WTC11 (cell line): Measurements from ENCODE around the gene CT47C1. TPM values are rescaled to one million over a fixed set of nuclear protein-coding genes. Genes with fewer than 3 reads are reported as not detected.

Source experiments
- ATAC-seq: fragments of 200-7000 bp; cut with Tn5 transposase; 2 replicates; pipeline ENCODE4 v1.10.0; 2021; ENCODE audit warnings: mild to moderate bottlenecking, moderate library complexity
- CTCF ChIA-PET: fragments of 300-600 bp; sonication (Branson Sonifier 250); formaldehyde crosslinking; loops from one replicate; lab custom pipeline; 2021; ENCODE audit warnings: antibody characterized with exemption; lab: Charles Lee
- POLR2A ChIA-PET: fragments of 350-600 bp; sonication (Branson Sonifier 250); formaldehyde crosslinking; loops from one replicate; lab custom pipeline; 2021; ENCODE audit warnings: antibody characterized with exemption; lab: Charles Lee
- DNase-seq: peaks from one replicate; pipeline ENCODE4 v3.0.0; 2021; ENCODE audit warnings: low spot score
- H3K27ac Mint-ChIP-seq: 2 replicates; pipeline ENCODE4 v1.8.0; 2021; ENCODE audit warnings: mixed read lengths
- H3K27me3 Mint-ChIP-seq: 2 replicates; pipeline ENCODE4 v1.8.0; 2021; ENCODE audit warnings: low read depth, mild to moderate bottlenecking, moderate library complexity, mixed read lengths
- H3K36me3 Mint-ChIP-seq: 2 replicates; pipeline ENCODE4 v1.8.0; 2021; ENCODE audit warnings: mixed read lengths
- H3K4me1 Mint-ChIP-seq: 2 replicates; pipeline ENCODE4 v1.8.0; 2022; ENCODE audit warnings: mixed read lengths
- H3K4me3 Mint-ChIP-seq: 2 replicates; pipeline ENCODE4 v1.8.0; 2021; ENCODE audit warnings: mild to moderate bottlenecking, moderate library complexity, mixed read lengths
- H3K9me3 Mint-ChIP-seq: 2 replicates; pipeline ENCODE4 v1.8.0; 2021; ENCODE audit warnings: mixed read lengths
- NFYB ChIP-seq: sonication (generic); formaldehyde crosslinking; conservative IDR thresholded peaks from 2 replicates; pipeline ENCODE4 v1.8.0; 2022; ENCODE audit warnings: low read depth, missing genetic modification reagents
- OVOL2 ChIP-seq: fragments of 250-450 bp; sonication (Bioruptor Pico); IDR thresholded peaks from 2 replicates; pipeline ENCODE4 v1.9.0; 2021; ENCODE audit warnings: mild to moderate bottlenecking, borderline replicate concordance
- RELA ChIP-seq: sonication (generic); formaldehyde crosslinking; IDR thresholded peaks from 2 replicates; pipeline ENCODE4 v1.8.1; 2022; ENCODE audit warnings: missing genetic modification reagents, mild to moderate bottlenecking, borderline replicate concordance
- RORB ChIP-seq: fragments of 250-450 bp; sonication (Bioruptor Pico); IDR thresholded peaks from 2 replicates; pipeline ENCODE4 v1.9.0; 2021; ENCODE audit warnings: mild to moderate bottlenecking
- SMAD3 ChIP-seq: sonication (generic); formaldehyde crosslinking; IDR thresholded peaks from 2 replicates; pipeline ENCODE4 v1.8.0; 2022; ENCODE audit warnings: missing genetic modification reagents, mild to moderate bottlenecking, borderline replicate concordance
- SMAD4 ChIP-seq: sonication (generic); formaldehyde crosslinking; IDR thresholded peaks from 2 replicates; pipeline ENCODE4 v1.8.0; 2022; ENCODE audit warnings: mild to moderate bottlenecking, missing genetic modification reagents
- SOX15 ChIP-seq: fragments of 250-450 bp; sonication (Bioruptor Pico); IDR thresholded peaks from 2 replicates; pipeline ENCODE4 v1.9.0; 2021; ENCODE audit warnings: mild to moderate bottlenecking
- TEAD4 ChIP-seq: sonication (generic); formaldehyde crosslinking; IDR thresholded peaks from 2 replicates; pipeline ENCODE4 v1.8.0; 2022; ENCODE audit warnings: mild to moderate bottlenecking, missing genetic modification reagents
- ZNF138 ChIP-seq: sonication (generic); formaldehyde crosslinking; conservative IDR thresholded peaks from 2 replicates; pipeline ENCODE4 v1.8.1; 2022; ENCODE audit warnings: mild to moderate bottlenecking, moderate library complexity, missing genetic modification reagents
- ZNF416 ChIP-seq: fragments of 250-450 bp; sonication (Bioruptor Pico); IDR thresholded peaks from 2 replicates; pipeline ENCODE4 v1.9.0; 2021; ENCODE audit warnings: mild to moderate bottlenecking, inconsistent platforms
- total RNA-seq: library from RNA; stranded (reverse); gene quantifications from 3 replicates; pipeline ENCODE4 v1.2.3, GENCODE V29; 2021
- TF ChIP-seq, protein P1 (sequence below): sonication (generic); formaldehyde crosslinking; IDR thresholded peaks from 2 replicates; pipeline ENCODE4 v1.8.0; 2022; ENCODE audit warnings: mild to moderate bottlenecking, missing genetic modification reagents
- TF ChIP-seq, protein P2 (sequence below): sonication (generic); formaldehyde crosslinking; IDR thresholded peaks from 2 replicates; pipeline ENCODE4 v1.8.0; 2022; ENCODE audit warnings: mild to moderate bottlenecking, missing genetic modification reagents
- TF ChIP-seq, protein P3 (sequence below): fragments of 250-450 bp; sonication (Bioruptor Pico); IDR thresholded peaks from 2 replicates; pipeline ENCODE4 v2.1.2; 2022; ENCODE audit warnings: mild to moderate bottlenecking, moderate library complexity
- TF ChIP-seq, protein P4 (sequence below): sonication (generic); formaldehyde crosslinking; IDR thresholded peaks from 2 replicates; pipeline ENCODE4 v1.8.1; 2023; ENCODE audit warnings: mild to moderate bottlenecking, missing genetic modification reagents
- TF ChIP-seq, protein P5 (sequence below): sonication (generic); formaldehyde crosslinking; IDR thresholded peaks from 2 replicates; pipeline ENCODE4 v1.8.1; 2023; ENCODE audit warnings: mild to moderate bottlenecking, missing genetic modification reagents, borderline replicate concordance

The CT47C1 gene
- total RNA-seq, 1 experiment from 2014 or later = not detected

DNA sequence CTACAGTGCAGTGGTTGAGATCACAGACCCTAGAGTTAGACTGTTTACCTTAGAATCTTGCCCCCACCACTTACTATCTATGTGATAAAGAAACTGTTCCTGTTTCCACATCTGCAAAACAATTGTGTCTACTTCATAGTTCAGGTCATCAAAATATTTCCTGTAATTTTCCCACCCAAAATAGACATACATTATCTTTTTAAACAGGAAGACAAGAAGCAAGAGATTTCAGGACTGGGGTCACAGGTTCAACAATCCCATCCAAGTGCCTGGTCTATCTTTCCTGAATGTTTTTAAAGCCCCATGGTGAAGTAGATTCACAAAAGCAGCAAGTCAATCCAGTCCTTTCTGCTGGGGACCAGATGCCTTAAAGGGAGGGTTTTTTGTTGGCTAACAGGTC, 41.8 kb upstream of the CT47C1 start:
- H3K4me1 Mint-ChIP-seq = no peaks in the 10 kb centered on the region
- H3K4me3 Mint-ChIP-seq = no peak overlapping the region
- DNase-seq (no peak), ATAC-seq (no peak)
- peaks cover 3% of the 10 kb centered on the region; the same call in 1 of the 2 replicates for H3K27me3 Mint-ChIP-seq
- peaks cover 32% of the 10 kb centered on the region for H3K9me3 Mint-ChIP-seq
- H3K27ac Mint-ChIP-seq = no peak overlapping the region
- H3K36me3 Mint-ChIP-seq = peaks cover 7% of the 10 kb centered on the region
- CTCF ChIA-PET = no interaction called here
- POLR2A ChIA-PET = no interaction called here
- TF ChIP-seq RELA (CRISPR knock-in tag) = no peak
- no peak for TF ChIP-seq SMAD4 (CRISPR knock-in tag)
- TF ChIP-seq, protein P1, sequence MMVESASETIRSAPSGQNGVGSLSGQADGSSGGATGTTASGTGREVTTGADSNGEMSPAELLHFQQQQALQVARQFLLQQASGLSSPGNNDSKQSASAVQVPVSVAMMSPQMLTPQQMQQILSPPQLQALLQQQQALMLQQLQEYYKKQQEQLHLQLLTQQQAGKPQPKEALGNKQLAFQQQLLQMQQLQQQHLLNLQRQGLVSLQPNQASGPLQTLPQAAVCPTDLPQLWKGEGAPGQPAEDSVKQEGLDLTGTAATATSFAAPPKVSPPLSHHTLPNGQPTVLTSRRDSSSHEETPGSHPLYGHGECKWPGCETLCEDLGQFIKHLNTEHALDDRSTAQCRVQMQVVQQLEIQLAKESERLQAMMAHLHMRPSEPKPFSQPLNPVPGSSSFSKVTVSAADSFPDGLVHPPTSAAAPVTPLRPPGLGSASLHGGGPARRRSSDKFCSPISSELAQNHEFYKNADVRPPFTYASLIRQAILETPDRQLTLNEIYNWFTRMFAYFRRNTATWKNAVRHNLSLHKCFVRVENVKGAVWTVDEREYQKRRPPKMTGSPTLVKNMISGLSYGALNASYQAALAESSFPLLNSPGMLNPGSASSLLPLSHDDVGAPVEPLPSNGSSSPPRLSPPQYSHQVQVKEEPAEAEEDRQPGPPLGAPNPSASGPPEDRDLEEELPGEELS (CRISPR knock-in tag) = no peak
- TF ChIP-seq, protein P2, sequence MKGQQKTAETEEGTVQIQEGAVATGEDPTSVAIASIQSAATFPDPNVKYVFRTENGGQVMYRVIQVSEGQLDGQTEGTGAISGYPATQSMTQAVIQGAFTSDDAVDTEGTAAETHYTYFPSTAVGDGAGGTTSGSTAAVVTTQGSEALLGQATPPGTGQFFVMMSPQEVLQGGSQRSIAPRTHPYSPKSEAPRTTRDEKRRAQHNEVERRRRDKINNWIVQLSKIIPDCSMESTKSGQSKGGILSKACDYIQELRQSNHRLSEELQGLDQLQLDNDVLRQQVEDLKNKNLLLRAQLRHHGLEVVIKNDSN = no peak
- TF ChIP-seq, protein P3, sequence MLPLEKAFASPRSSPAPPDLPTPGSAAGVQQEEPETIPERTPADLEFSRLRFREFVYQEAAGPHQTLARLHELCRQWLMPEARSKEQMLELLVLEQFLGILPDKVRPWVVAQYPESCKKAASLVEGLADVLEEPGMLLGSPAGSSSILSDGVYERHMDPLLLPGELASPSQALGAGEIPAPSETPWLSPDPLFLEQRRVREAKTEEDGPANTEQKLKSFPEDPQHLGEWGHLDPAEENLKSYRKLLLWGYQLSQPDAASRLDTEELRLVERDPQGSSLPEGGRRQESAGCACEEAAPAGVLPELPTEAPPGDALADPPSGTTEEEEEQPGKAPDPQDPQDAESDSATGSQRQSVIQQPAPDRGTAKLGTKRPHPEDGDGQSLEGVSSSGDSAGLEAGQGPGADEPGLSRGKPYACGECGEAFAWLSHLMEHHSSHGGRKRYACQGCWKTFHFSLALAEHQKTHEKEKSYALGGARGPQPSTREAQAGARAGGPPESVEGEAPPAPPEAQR (CRISPR knock-in tag) = no peak
- TF ChIP-seq, protein P4, sequence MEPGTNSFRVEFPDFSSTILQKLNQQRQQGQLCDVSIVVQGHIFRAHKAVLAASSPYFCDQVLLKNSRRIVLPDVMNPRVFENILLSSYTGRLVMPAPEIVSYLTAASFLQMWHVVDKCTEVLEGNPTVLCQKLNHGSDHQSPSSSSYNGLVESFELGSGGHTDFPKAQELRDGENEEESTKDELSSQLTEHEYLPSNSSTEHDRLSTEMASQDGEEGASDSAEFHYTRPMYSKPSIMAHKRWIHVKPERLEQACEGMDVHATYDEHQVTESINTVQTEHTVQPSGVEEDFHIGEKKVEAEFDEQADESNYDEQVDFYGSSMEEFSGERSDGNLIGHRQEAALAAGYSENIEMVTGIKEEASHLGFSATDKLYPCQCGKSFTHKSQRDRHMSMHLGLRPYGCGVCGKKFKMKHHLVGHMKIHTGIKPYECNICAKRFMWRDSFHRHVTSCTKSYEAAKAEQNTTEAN (CRISPR knock-in tag) = no peak
- TF ChIP-seq OVOL2 = no peak
- TF ChIP-seq, protein P5, sequence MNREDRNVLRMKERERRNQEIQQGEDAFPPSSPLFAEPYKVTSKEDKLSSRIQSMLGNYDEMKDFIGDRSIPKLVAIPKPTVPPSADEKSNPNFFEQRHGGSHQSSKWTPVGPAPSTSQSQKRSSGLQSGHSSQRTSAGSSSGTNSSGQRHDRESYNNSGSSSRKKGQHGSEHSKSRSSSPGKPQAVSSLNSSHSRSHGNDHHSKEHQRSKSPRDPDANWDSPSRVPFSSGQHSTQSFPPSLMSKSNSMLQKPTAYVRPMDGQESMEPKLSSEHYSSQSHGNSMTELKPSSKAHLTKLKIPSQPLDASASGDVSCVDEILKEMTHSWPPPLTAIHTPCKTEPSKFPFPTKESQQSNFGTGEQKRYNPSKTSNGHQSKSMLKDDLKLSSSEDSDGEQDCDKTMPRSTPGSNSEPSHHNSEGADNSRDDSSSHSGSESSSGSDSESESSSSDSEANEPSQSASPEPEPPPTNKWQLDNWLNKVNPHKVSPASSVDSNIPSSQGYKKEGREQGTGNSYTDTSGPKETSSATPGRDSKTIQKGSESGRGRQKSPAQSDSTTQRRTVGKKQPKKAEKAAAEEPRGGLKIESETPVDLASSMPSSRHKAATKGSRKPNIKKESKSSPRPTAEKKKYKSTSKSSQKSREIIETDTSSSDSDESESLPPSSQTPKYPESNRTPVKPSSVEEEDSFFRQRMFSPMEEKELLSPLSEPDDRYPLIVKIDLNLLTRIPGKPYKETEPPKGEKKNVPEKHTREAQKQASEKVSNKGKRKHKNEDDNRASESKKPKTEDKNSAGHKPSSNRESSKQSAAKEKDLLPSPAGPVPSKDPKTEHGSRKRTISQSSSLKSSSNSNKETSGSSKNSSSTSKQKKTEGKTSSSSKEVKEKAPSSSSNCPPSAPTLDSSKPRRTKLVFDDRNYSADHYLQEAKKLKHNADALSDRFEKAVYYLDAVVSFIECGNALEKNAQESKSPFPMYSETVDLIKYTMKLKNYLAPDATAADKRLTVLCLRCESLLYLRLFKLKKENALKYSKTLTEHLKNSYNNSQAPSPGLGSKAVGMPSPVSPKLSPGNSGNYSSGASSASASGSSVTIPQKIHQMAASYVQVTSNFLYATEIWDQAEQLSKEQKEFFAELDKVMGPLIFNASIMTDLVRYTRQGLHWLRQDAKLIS (CRISPR knock-in tag) = no peak

DNA sequence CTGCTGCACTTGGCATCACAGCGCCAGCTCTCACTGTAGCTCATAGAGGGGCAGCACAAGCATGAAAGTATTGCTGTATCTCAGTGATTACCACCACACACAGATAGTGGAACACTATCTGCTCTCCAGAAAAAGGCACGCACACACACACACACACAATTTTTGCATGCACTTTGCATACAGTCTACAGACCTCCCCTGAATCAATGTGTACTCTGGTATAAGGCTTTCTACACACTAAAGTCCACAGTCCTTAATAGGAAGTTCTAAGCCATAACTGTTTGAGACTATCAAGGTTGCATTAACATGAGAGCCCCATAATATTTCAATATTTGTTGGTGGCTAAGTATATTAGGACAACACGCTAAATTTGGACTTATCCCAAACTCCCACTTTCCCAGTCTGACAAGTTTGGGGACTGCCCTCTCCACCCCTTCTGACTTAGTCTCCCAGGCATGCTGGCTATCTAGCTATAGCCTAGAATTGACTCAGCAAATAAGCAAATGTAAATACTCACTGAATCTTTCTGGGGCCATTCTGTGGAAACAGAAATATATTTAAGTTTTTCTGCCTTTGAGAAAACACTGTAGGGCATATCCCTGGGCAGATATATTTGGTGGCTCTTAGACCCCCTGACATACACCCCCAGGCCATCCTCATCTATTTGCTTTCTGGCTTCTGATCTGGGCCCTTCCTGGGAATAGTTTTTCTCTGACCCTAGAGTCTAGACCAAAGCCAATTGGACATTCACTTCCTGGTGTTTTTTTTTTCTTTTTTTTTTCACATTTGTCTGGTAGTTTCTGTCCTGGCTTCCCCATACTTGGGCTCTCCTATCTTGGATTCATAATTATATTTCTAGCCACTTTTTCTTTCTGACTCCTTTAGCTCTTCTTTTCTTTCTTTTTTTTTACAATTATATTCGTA, 36.4 kb upstream of the CT47C1 start:
- TF ChIP-seq NFYB (CRISPR knock-in tag) (no peak), SMAD3 (no peak), SOX15 (CRISPR knock-in tag) (no peak), ZNF138 (CRISPR knock-in tag) (no peak), ZNF416 (CRISPR knock-in tag) (no peak), TEAD4 (no peak), RORB (CRISPR knock-in tag) (no peak)
- TF ChIP-seq, all 79 proteins: peak for 0
- DNase-seq (no peak), ATAC-seq (no peak)
- Mint-ChIP-seq H3K4me3 (no peak overlapping the region), H3K9me3 (peaks cover 24% of the 10 kb centered on the region), H3K27ac (no peak overlapping the region), H3K36me3 (peaks cover 7% of the 10 kb centered on the region), H3K4me1 (peaks cover 4% of the 10 kb centered on the region; the same call in 1 of the 2 replicates), H3K27me3 (peaks cover 3% of the 10 kb centered on the region; the same call in 1 of the 2 replicates)
- ChIA-PET POLR2A (no interaction called here), CTCF (no interaction called here)
